HEK293 (cell line): ENCODE results near the gene LANCL2.

Source experiments
- CTCF ChIA-PET: fragments of 350-600 bp; formaldehyde crosslinking; extraction: SDS; loops from one replicate; lab custom pipeline; 2021; ENCODE audit warnings: antibody characterized with exemption; lab: Yijun Ruan, JAX
- POLR2A ChIA-PET: fragments of 300-600 bp; formaldehyde crosslinking; extraction: SDS; loops from one replicate; lab custom pipeline; 2020; ENCODE audit warnings: antibody characterized with exemption, inconsistent platforms; lab: Yijun Ruan, JAX
- H3K27ac ChIP-seq: fragments of 200-500 bp; sonication (Bioruptor generic); 2 replicates; pipeline ENCODE4 v1.5.1; 2014; ENCODE audit warnings: low read depth, low read length, control low read depth, inconsistent platforms; ENCODE audit errors: extremely low read depth
- H3K36me3 ChIP-seq, 2 experiments: fragments of 200-500 bp in 1 of 2; sonication (Bioruptor generic) in 1 of 2; 1 replicate in 1 of 2; 2 replicates in 1 of 2; pipeline ENCODE4 v1.5.1; 2014 to 2017; ENCODE audit warnings: inconsistent platforms in 2 of 2, low read length in 2 of 2; ENCODE audit not compliant: control insufficient read depth in 2 of 2, insufficient read depth in 1 of 2
- H3K4me1 ChIP-seq: fragments of 200-500 bp; sonication (Bioruptor generic); 2 replicates; pipeline ENCODE4 v1.5.1; 2014; ENCODE audit warnings: mild to moderate bottlenecking, low read length, inconsistent platforms; ENCODE audit not compliant: control insufficient read depth, insufficient read depth
- H3K4me3 ChIP-seq: 2 replicates; pipeline ENCODE4 v1.5.1; 2011; ENCODE audit warnings: low read depth, mild to moderate bottlenecking, control low read depth, low read length, moderate library complexity
- H3K9me3 ChIP-seq: fragments of 200-500 bp; sonication (Bioruptor generic); 2 replicates; pipeline ENCODE4 v1.5.1; 2014; ENCODE audit warnings: low read depth, low read length, inconsistent platforms; ENCODE audit not compliant: control insufficient read depth, insufficient read depth
- GLIS2 ChIP-seq: fragments of 450-650 bp; formaldehyde crosslinking; IDR thresholded peaks from 2 replicates; pipeline ENCODE4 v1.5.1; 2016; ENCODE audit warnings: missing biosample characterization, missing genetic modification characterization
- KLF16 ChIP-seq: fragments of 450-650 bp; formaldehyde crosslinking; IDR thresholded peaks from 2 replicates; pipeline ENCODE4 v1.5.1; 2017; ENCODE audit warnings: missing biosample characterization, missing genetic modification characterization
- MZF1 ChIP-seq: fragments of 450-650 bp; formaldehyde crosslinking; IDR thresholded peaks from 2 replicates; pipeline ENCODE4 v1.5.1; 2017; ENCODE audit warnings: missing biosample characterization, missing genetic modification characterization, borderline replicate concordance
- ZBTB20 ChIP-seq: fragments of 450-650 bp; formaldehyde crosslinking; IDR thresholded peaks from 2 replicates; pipeline ENCODE4 v1.5.1; 2016; ENCODE audit warnings: missing biosample characterization, missing genetic modification characterization
- ZBTB48 ChIP-seq: fragments of 450-650 bp; formaldehyde crosslinking; IDR thresholded peaks from 2 replicates; pipeline ENCODE4 v1.5.1; 2016; ENCODE audit warnings: missing biosample characterization, missing genetic modification characterization
- ZBTB8A ChIP-seq: fragments of 450-650 bp; formaldehyde crosslinking; IDR thresholded peaks from 2 replicates; pipeline ENCODE4 v1.5.1; 2016; ENCODE audit warnings: missing biosample characterization, missing genetic modification characterization
- ZIC2 ChIP-seq: fragments of 450-650 bp; formaldehyde crosslinking; IDR thresholded peaks from 2 replicates; pipeline ENCODE4 v1.5.1; 2016; ENCODE audit warnings: missing biosample characterization, missing genetic modification characterization
- ZNF114 ChIP-seq: fragments of 450-650 bp; formaldehyde crosslinking; IDR thresholded peaks from 2 replicates; pipeline ENCODE4 v1.5.0; 2017; ENCODE audit warnings: missing biosample characterization, missing genetic modification characterization
- ZNF175 ChIP-seq: fragments of 450-650 bp; formaldehyde crosslinking; IDR thresholded peaks from 2 replicates; pipeline ENCODE4 v1.5.1; 2016; ENCODE audit warnings: missing biosample characterization, missing genetic modification characterization
- ZNF473 ChIP-seq: fragments of 450-650 bp; formaldehyde crosslinking; IDR thresholded peaks from 2 replicates; pipeline ENCODE4 v1.5.1; 2017; ENCODE audit warnings: missing biosample characterization, missing genetic modification characterization
- ZNF530 ChIP-seq: fragments of 450-650 bp; formaldehyde crosslinking; IDR thresholded peaks from 2 replicates; pipeline ENCODE4 v1.5.1; 2016; ENCODE audit warnings: low read depth, missing biosample characterization, missing genetic modification characterization
- ZNF571 ChIP-seq: fragments of 450-650 bp; formaldehyde crosslinking; IDR thresholded peaks from 2 replicates; pipeline ENCODE4 v1.5.0; 2017; ENCODE audit warnings: missing biosample characterization, missing genetic modification characterization
- ZNF677 ChIP-seq: fragments of 450-650 bp; IDR thresholded peaks from 2 replicates; pipeline ENCODE4 v1.5.0; 2018; ENCODE audit warnings: missing biosample characterization, mild to moderate bottlenecking, missing genetic modification characterization, moderate library complexity
- ZNF747 ChIP-seq: fragments of 450-650 bp; formaldehyde crosslinking; IDR thresholded peaks from 2 replicates; pipeline ENCODE4 v1.5.1; 2016; ENCODE audit warnings: missing biosample characterization, missing genetic modification characterization
- TF ChIP-seq, protein P1 (sequence below): fragments of 450-650 bp; formaldehyde crosslinking; IDR thresholded peaks from 2 replicates; pipeline ENCODE4 v1.5.1; 2017; ENCODE audit warnings: missing biosample characterization, missing genetic modification characterization
- TF ChIP-seq, protein P2 (sequence below): fragments of 450-650 bp; formaldehyde crosslinking; IDR thresholded peaks from 2 replicates; pipeline ENCODE4 v1.5.1; 2016; ENCODE audit warnings: missing biosample characterization, missing genetic modification characterization
- TF ChIP-seq, protein P3 (sequence below): fragments of 450-650 bp; formaldehyde crosslinking; IDR thresholded peaks from 2 replicates; pipeline ENCODE4 v1.5.1; 2016; ENCODE audit warnings: missing biosample characterization, missing genetic modification characterization

LANCL2 gene

DNA sequence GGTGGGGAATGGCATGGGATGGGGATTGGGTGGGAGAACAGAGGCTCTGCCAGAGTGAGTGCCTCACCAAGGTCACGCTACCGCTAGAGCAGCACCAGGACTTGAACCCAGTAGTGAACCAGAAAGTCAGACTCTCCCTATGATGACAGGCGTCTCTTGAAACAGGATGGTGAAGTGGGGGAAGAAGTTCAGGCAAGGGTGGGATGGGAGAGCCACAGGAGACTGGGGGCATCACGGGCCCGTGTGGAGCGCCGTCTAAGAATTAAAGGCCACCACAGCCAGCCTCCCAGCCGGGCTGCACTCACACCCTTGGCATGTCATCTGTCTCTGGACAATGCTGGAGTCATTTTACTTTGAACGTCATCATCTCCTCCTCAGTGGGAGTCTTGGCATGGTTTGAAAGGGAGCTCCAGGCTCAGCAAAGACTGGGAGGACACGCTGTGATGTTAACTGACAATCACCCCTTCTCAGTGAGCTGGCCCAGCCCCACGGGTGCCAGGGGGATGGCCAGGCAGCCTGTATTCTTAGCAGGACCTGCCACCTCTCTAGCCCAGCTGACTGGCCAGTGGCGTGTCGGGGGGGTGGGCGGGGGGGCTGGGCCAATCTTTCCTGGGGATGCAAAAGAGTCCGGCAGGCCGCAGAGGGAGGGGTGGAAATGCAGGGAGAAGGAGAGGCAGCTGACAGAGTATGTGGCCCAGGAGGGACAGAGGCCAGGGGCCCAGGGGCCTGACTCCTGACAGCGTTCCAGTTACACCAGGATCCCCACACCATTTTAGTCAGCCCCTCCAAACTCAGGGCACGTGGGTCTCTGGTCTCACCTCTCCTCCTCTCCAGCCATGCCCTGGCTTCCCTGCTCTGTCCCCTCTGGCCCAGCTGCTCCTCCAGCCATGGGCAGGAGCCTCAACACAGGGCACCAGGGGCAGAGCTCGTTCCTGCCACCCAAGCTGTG, 111.0 kb downstream of the LANCL2 start:
- TF ChIP-seq ZIC2 (tag by site-specific recombination) (peak; percentile 39), KLF16 (tag by site-specific recombination) (no peak)
- Histone ChIP-seq H3K27ac (no peak overlapping the region), H3K9me3 (no peaks in the 10 kb centered on the region), H3K4me1 (no peaks in the 10 kb centered on the region), H3K36me3 (no peaks in the 10 kb centered on the region), H3K4me3 (no peak overlapping the region)
- ChIA-PET CTCF (no interaction called here), POLR2A (no interaction called here)

DNA sequence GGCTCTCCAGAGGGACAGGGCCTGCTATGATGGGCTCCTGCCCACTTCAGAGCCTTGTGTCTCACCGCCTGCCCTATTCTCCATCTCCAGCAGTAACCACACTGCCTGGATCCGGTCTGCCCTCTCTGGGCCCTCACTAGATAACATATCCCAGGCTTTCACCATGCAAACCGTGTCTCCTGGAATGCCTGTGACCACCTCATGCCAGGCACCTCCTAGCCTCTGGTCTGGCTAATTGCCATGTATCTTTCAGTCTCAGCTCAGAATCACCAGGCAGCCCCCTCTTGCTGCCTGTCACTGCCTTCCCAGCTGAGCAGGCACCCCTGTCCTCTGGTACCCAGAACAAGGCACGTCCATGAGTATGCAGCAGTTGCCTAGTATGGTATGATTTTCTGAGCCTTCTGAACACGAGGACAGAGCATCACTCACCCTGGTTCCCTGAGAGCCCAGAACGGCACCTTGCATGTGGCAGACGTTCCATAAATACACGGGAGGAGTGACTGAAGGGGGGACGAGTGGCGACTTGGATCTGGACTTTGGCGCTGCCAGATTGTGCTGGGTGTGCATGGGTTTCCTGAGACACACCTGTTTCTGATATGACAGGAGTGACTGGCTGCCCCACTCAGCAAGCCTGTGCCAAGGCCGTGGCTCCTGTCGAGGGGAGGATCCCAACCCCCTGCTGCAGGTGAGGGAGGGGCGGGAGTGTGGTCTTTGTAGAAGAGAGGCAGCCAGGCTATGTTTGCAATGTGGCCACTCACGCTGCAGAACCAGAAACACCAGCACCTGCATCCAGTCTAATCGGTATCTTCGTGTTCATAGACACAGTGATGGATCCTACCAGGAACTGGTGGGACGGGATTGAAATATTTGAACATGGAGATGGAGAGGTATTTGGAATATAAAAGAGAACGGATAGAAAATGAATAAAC, 112.0 kb downstream of the LANCL2 start:
- H3K4me1 ChIP-seq: no peaks in the 10 kb centered on the region
- CTCF ChIA-PET: no interaction called here
- no peak overlapping the region for H3K27ac ChIP-seq
- no peak overlapping the region for H3K4me3 ChIP-seq
- no peaks in the 10 kb centered on the region for H3K36me3 ChIP-seq
- H3K9me3 ChIP-seq: no peaks in the 10 kb centered on the region
- TF ChIP-seq, protein P1, sequence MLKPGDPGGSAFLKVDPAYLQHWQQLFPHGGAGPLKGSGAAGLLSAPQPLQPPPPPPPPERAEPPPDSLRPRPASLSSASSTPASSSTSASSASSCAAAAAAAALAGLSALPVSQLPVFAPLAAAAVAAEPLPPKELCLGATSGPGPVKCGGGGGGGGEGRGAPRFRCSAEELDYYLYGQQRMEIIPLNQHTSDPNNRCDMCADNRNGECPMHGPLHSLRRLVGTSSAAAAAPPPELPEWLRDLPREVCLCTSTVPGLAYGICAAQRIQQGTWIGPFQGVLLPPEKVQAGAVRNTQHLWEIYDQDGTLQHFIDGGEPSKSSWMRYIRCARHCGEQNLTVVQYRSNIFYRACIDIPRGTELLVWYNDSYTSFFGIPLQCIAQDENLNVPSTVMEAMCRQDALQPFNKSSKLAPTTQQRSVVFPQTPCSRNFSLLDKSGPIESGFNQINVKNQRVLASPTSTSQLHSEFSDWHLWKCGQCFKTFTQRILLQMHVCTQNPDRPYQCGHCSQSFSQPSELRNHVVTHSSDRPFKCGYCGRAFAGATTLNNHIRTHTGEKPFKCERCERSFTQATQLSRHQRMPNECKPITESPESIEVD (tag by site-specific recombination): no peak
- TF ChIP-seq ZNF473 (tag by site-specific recombination): no peak
- no peak for TF ChIP-seq ZNF747 (tag by site-specific recombination)
- TF ChIP-seq ZNF530 (tag by site-specific recombination): no peak
- TF ChIP-seq, protein P2, sequence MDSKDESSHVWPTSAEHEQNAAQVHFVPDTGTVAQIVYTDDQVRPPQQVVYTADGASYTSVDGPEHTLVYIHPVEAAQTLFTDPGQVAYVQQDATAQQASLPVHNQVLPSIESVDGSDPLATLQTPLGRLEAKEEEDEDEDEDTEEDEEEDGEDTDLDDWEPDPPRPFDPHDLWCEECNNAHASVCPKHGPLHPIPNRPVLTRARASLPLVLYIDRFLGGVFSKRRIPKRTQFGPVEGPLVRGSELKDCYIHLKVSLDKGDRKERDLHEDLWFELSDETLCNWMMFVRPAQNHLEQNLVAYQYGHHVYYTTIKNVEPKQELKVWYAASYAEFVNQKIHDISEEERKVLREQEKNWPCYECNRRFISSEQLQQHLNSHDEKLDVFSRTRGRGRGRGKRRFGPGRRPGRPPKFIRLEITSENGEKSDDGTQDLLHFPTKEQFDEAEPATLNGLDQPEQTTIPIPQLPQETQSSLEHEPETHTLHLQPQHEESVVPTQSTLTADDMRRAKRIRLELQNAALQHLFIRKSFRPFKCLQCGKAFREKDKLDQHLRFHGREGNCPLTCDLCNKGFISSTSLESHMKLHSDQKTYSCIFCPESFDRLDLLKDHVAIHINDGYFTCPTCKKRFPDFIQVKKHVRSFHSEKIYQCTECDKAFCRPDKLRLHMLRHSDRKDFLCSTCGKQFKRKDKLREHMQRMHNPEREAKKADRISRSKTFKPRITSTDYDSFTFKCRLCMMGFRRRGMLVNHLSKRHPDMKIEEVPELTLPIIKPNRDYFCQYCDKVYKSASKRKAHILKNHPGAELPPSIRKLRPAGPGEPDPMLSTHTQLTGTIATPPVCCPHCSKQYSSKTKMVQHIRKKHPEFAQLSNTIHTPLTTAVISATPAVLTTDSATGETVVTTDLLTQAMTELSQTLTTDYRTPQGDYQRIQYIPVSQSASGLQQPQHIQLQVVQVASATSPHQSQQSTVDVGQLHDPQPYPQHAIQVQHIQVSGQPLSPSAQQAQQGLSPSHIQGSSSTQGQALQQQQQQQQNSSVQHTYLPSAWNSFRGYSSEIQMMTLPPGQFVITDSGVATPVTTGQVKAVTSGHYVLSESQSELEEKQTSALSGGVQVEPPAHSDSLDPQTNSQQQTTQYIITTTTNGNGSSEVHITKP: no peak
- no peak for TF ChIP-seq ZNF571 (tag by site-specific recombination)
- TF ChIP-seq ZNF175 (tag by site-specific recombination): no peak
- no peak for TF ChIP-seq GLIS2
- TF ChIP-seq ZBTB20: no peak
- TF ChIP-seq, protein P3, sequence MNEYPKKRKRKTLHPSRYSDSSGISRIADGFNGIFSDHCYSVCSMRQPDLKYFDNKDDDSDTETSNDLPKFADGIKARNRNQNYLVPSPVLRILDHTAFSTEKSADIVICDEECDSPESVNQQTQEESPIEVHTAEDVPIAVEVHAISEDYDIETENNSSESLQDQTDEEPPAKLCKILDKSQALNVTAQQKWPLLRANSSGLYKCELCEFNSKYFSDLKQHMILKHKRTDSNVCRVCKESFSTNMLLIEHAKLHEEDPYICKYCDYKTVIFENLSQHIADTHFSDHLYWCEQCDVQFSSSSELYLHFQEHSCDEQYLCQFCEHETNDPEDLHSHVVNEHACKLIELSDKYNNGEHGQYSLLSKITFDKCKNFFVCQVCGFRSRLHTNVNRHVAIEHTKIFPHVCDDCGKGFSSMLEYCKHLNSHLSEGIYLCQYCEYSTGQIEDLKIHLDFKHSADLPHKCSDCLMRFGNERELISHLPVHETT: no peak
- no peak for TF ChIP-seq MZF1 (tag by site-specific recombination)
- TF ChIP-seq ZBTB8A (tag by site-specific recombination): no peak
- TF ChIP-seq ZBTB48 (tag by site-specific recombination): no peak
- no peak for TF ChIP-seq ZNF677 (tag by site-specific recombination)
- no peak for TF ChIP-seq ZNF114 (tag by site-specific recombination)
- TF ChIP-seq, all 188 proteins: peak for 0
- POLR2A ChIA-PET: no interaction called here
